Thyroid gland (tissue), 4 donors: ENCODE measurements around the gene KAZN.

Experiments used
- POLR2A ChIP-seq, 2 donors: fragments of 450-650 bp; IDR thresholded peaks; one replicate each; pipeline ENCODE4 v1.6.1; 2017; ENCODE audit warnings: antibody characterized with exemption in 2 of 2, mild to moderate bottlenecking in 2 of 2, moderate library complexity in 1 of 2
- TF ChIP-seq, protein P1 (sequence below), 6 experiments: fragments of 200-600 bp in 3 of 6; fragments of 450-650 bp in 3 of 6; sonication (generic) in 3 of 6; IDR thresholded peaks; one replicate each; pipeline ENCODE4 v1.5.1; 2016 to 2019; ENCODE audit warnings: antibody characterized with exemption in 6 of 6, mild to moderate bottlenecking in 2 of 6, inconsistent platforms in 1 of 6, moderate library complexity in 1 of 6

DNA sequence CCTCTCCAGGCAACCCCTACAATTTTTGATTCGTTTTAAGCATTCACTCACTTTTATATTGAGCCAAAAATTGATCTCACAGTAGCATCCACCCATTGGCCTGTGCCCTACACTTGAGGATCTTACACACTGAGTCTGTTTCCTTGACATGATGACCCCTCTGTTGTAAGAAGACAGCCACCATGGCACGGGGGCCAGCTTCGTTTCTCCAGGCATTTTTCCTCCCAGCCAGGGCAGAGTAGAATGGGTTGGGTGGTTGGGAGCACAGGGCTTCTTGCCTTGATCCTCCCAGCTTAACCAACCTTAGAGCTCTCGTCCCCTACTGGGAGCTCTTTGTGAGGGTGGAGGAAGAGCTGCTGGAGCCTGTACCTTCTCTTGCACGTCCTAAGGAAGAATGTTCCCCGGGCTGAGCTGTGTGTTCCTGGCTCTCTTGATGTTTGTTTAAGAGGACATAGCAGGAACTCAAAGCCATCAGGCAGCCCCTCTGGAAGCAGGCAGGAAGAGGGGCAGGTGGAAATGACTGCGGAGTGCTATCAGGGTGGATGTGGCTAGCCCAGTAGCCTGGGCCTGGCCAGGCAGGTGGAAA is 341.9 kb downstream of the KAZN start:
- TF ChIP-seq, protein P1, sequence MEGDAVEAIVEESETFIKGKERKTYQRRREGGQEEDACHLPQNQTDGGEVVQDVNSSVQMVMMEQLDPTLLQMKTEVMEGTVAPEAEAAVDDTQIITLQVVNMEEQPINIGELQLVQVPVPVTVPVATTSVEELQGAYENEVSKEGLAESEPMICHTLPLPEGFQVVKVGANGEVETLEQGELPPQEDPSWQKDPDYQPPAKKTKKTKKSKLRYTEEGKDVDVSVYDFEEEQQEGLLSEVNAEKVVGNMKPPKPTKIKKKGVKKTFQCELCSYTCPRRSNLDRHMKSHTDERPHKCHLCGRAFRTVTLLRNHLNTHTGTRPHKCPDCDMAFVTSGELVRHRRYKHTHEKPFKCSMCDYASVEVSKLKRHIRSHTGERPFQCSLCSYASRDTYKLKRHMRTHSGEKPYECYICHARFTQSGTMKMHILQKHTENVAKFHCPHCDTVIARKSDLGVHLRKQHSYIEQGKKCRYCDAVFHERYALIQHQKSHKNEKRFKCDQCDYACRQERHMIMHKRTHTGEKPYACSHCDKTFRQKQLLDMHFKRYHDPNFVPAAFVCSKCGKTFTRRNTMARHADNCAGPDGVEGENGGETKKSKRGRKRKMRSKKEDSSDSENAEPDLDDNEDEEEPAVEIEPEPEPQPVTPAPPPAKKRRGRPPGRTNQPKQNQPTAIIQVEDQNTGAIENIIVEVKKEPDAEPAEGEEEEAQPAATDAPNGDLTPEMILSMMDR (IDR thresholded peaks at IDR 0.05) = no peak
- TF ChIP-seq POLR2A (IDR thresholded peaks at IDR 0.05) = no peak
